ENCODE data around the gene DENND2A. TPM values are rescaled to one million over a fixed set of nuclear protein-coding genes. Genes with fewer than 3 reads are reported as not detected.

The DENND2A gene
- polyA plus RNA-seq, 3 donors, result not detected

GRCh38 chr7:140585333-140585732, 55.3 kb downstream of the DENND2A start:
- no peak for TF ChIP-seq CTCF (IDR thresholded peaks at IDR 0.05)
- H3K4me1 Mint-ChIP-seq, result no peaks in the 10 kb centered on the region
- Histone ChIP-seq H4K20me1 (ENCODE audit: insufficient read depth, low read length) (no peaks in the 10 kb centered on the region), H3K79me2 (ENCODE audit: insufficient read depth, low read length) (no peaks in the 10 kb centered on the region), H3K4me2 (replicated peaks; ENCODE audit: extremely low read depth, low read length, poor library complexity, severe bottlenecking) (no peak overlapping the region), H3K36me3 (replicated peaks in 1 of 2; ENCODE audit: control insufficient read depth in 1 of 2, insufficient read depth in 2 of 2, low read length in 2 of 2) (no peaks in the 10 kb centered on the region), H3K4me1 (ENCODE audit: control insufficient read depth in 1 of 2, insufficient read depth in 2 of 2, low read length in 2 of 2) (no peaks in the 10 kb centered on the region), H3K9ac (ENCODE audit: insufficient read depth, low read length, poor library complexity, severe bottlenecking) (no peak overlapping the region), H2AFZ (ENCODE audit: insufficient read depth, low read depth, low read length, poor library complexity, severe bottlenecking) (no peak overlapping the region), H3K9me3 (replicated peaks in 1 of 2; ENCODE audit: control insufficient read depth in 1 of 2, insufficient read depth in 1 of 2, low read length in 2 of 2) (no peaks in the 10 kb centered on the region), H3K27ac (ENCODE audit: low read depth in 1 of 2, low read length in 2 of 2) (no peak overlapping the region), H3K4me3 (replicated peaks in 1 of 3; ENCODE audit: low read depth in 2 of 3, low read length in 3 of 3) (no peak overlapping the region), H3K27me3 (ENCODE audit: control insufficient read depth in 2 of 2, insufficient read depth in 2 of 2, low read length in 2 of 2) (no peaks in the 10 kb centered on the region)
- DNase-seq, result no peak
- H3K9me3 Mint-ChIP-seq, result no peaks in the 10 kb centered on the region
- intact Hi-C loops (cut with micrococcal nuclease), result no loop called here
- WGBS (ENCODE audit: insufficient coverage), result 98% methylated on average over 6 of the region's 7 CpGs
- H3K27me3 Mint-ChIP-seq (ENCODE audit: low read depth in 3 of 3), result peaks cover 6 to 8% (median 6%) of the 10 kb centered on the region in 3 donors
- no peak overlapping the region for H3K27ac Mint-ChIP-seq
- H3K36me3 Mint-ChIP-seq, result no peaks in the 10 kb centered on the region
- H3K4me3 Mint-ChIP-seq, result no peak overlapping the region

- Histone ChIP-seq H3K36me3 (replicated peaks in 1 of 2; ENCODE audit: control insufficient read depth in 1 of 2, insufficient read depth in 2 of 2, low read length in 2 of 2) (no peaks in the 10 kb centered on the region), H3K4me2 (replicated peaks; ENCODE audit: extremely low read depth, low read length, poor library complexity, severe bottlenecking) (no peak overlapping the region), H3K9ac (ENCODE audit: insufficient read depth, low read length, poor library complexity, severe bottlenecking) (no peak overlapping the region), H3K79me2 (ENCODE audit: insufficient read depth, low read length) (no peaks in the 10 kb centered on the region), H3K27ac (ENCODE audit: low read depth in 1 of 2, low read length in 2 of 2) (no peak overlapping the region), H2AFZ (ENCODE audit: insufficient read depth, low read depth, low read length, poor library complexity, severe bottlenecking) (no peak overlapping the region), H3K4me3 (replicated peaks in 1 of 3; ENCODE audit: low read depth in 2 of 3, low read length in 3 of 3) (no peak overlapping the region), H4K20me1 (ENCODE audit: insufficient read depth, low read length) (no peaks in the 10 kb centered on the region), H3K27me3 (ENCODE audit: control insufficient read depth in 2 of 2, insufficient read depth in 2 of 2, low read length in 2 of 2) (no peaks in the 10 kb centered on the region), H3K4me1 (ENCODE audit: control insufficient read depth in 1 of 2, insufficient read depth in 2 of 2, low read length in 2 of 2) (no peaks in the 10 kb centered on the region), H3K9me3 (replicated peaks in 1 of 2; ENCODE audit: control insufficient read depth in 1 of 2, insufficient read depth in 1 of 2, low read length in 2 of 2) (no peaks in the 10 kb centered on the region)
- no CpG with 5 or more reads among the region's 4 CpGs for WGBS (ENCODE audit: insufficient coverage)
- Mint-ChIP-seq H3K4me1 (no peaks in the 10 kb centered on the region), H3K27me3 (ENCODE audit: low read depth in 3 of 3) (peaks cover 4 to 11% (median 6%) of the 10 kb centered on the region in 3 donors), H3K4me3 (no peak overlapping the region), H3K36me3 (no peaks in the 10 kb centered on the region), H3K9me3 (no peaks in the 10 kb centered on the region), H3K27ac (no peak overlapping the region)
- intact Hi-C loops (cut with micrococcal nuclease), result no loop called here
- DNase-seq, result no peak
- no peak for TF ChIP-seq CTCF (IDR thresholded peaks at IDR 0.05)
Observed at GRCh38 chr7:140584195-140584851, 56.3 kb downstream of the DENND2A start.

Measured in CD14-positive monocyte (primary cell).